Psoas muscle (tissue), 8 donors: Measurements from ENCODE around the gene XKR7. TPM values are rescaled to one million over a fixed set of nuclear protein-coding genes. Genes with fewer than 3 reads are reported as not detected.

Source experiments
- ATAC-seq, 4 donors: fragments of 200-7000 bp; cut with Tn5 transposase; one replicate each; pipeline ENCODE4 v1.9.1; 2020; ENCODE audit warnings: moderate library complexity in 3 of 4, mild to moderate bottlenecking in 2 of 4
- DNase-seq, 2 donors: peaks; one replicate each; pipeline ENCODE4 v3.0.0-alpha.2; 2020
- H3K27ac ChIP-seq: fragments of 200-600 bp; one replicate; pipeline ENCODE4 v1.8.0; 2022
- H3K27me3 ChIP-seq, 3 donors: fragments of 200-600 bp in 1 of 3; one replicate each; pipeline versions ENCODE4 v1.6.1 to v1.8.0; 2013 to 2022; ENCODE audit warnings: low read length in 2 of 3, mild to moderate bottlenecking in 2 of 3, moderate library complexity in 1 of 3; ENCODE audit not compliant: insufficient read depth in 3 of 3
- H3K36me3 ChIP-seq, 2 donors: fragments of 200-600 bp in 1 of 2; one replicate each; pipeline versions ENCODE4 v1.6.1 to v1.8.0; 2013 to 2022; ENCODE audit warnings: low read depth in 1 of 2, mild to moderate bottlenecking in 1 of 2, moderate library complexity in 1 of 2; ENCODE audit not compliant: insufficient read depth in 1 of 2
- H3K4me1 ChIP-seq: fragments of 200-600 bp; one replicate; pipeline ENCODE4 v1.8.0; 2022
- H3K4me3 ChIP-seq: fragments of 200-600 bp; one replicate; pipeline ENCODE4 v1.8.0; 2022; ENCODE audit warnings: mild to moderate bottlenecking
- H3K9me3 ChIP-seq: fragments of 200-600 bp; one replicate; pipeline ENCODE4 v1.8.0; 2022
- WGBS, 3 donors: extraction: QIAGEN DNeasy Blood & Tissue Kit; methylation state at CpG; one replicate each; pipeline versions ENCODE4 v1.1.6 to v1.1.7; 2013; 5-methylcytosine and 5-hydroxymethylcytosine counted together
- intact Hi-C, 2 donors: fragments of 100-400 bp; cut with DNase I; formaldehyde crosslinking; loops; one replicate each; pipeline versions ENCODE4 v1.11.0 to v1.14.2; 2022
- polyA plus RNA-seq, 3 donors: library from polyadenylated mRNA; stranded (reverse); fragments of 200-250 nt; gene quantifications; one replicate each; pipeline ENCODE4 v1.2.3, GENCODE V29; 2013
- total RNA-seq, 4 donors: library from RNA; stranded (reverse); fragmentation: NEBNext Ultra II Directional in 2 of 4; extraction: Animal tissue kit (Norgen Biotek cat#: 25700) in 2 of 4; gene quantifications; one replicate each; pipeline versions ENCODE4 v1.2.1 to v1.2.4, GENCODE V29; 2021 to 2023
- TF ChIP-seq, protein P1 (sequence below): fragments of 200-600 bp; IDR thresholded peaks from one replicate; pipeline ENCODE4 v1.8.0; 2022; ENCODE audit warnings: antibody characterized with exemption
- donor health status: healthy with polysubstance abuse.
- donor health status: DM: no; HTN: no; CAD: no; lungs with moderate emphysema.
- donor health status: Bipolar disorder and iron deficiency.
- donor health status: healthy.
- donor health status: DM: yes; HTN: yes; CAD: no.
- donor health status: DM: no; HTN: no; CAD: no.
- donor health status: DM: no; HTN: no; CAD: no.
- donor health status: DM: yes; HTN: yes; CAD: no.

The XKR7 gene
- total and polyA plus RNA-seq, 7 donors, result under 0.01 to 0.02 TPM; not detected in 5

DNA sequence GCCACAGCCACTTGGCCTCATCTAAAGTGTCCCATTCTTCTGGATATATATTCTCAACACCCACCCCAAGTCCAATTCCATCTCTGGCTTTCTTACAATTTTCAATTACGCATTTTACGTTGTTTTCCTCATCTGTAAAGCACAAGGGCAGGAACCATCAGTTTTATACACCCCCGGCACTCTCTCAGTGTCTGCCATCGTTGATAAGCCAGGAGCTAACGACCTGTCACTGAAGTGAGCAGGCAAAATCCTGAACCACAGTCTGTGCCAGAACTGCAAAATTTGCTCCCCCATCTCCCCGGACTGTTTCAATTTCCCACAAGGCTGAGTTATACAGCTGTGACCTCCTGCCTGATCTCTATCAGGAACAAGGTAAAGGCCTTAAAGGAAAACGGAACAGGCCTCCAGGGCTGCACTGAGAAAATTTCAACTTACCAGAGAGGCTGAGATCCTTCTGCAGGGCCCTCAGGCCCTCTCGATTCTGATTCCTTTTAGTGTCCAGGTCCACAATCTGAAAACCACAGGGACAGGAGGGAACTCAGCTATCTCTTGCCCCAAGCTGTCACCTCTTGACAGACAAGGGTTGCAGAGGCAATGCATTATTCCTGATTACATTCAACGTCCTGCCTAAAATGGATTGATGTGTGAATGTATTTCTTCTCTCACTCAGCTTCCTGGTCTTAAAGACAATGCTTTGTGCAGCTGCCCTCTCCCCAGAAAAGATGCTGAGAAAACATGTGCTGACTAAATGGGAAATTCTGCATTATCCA, 17.9 kb upstream of the XKR7 start:
- Histone ChIP-seq H3K27me3 (no peaks in the 10 kb centered on the region), H3K36me3 (peaks cover 7 to 54% of the 10 kb centered on the region in 2 donors), H3K4me3 (peak overlapping the region; percentile 95), H3K4me1 (peaks cover 11% of the 10 kb centered on the region), H3K9me3 (no peaks in the 10 kb centered on the region), H3K27ac (no peak overlapping the region)
- ATAC-seq, result no peak
- TF ChIP-seq, protein P1, sequence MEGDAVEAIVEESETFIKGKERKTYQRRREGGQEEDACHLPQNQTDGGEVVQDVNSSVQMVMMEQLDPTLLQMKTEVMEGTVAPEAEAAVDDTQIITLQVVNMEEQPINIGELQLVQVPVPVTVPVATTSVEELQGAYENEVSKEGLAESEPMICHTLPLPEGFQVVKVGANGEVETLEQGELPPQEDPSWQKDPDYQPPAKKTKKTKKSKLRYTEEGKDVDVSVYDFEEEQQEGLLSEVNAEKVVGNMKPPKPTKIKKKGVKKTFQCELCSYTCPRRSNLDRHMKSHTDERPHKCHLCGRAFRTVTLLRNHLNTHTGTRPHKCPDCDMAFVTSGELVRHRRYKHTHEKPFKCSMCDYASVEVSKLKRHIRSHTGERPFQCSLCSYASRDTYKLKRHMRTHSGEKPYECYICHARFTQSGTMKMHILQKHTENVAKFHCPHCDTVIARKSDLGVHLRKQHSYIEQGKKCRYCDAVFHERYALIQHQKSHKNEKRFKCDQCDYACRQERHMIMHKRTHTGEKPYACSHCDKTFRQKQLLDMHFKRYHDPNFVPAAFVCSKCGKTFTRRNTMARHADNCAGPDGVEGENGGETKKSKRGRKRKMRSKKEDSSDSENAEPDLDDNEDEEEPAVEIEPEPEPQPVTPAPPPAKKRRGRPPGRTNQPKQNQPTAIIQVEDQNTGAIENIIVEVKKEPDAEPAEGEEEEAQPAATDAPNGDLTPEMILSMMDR, result no peak
- no peak for DNase-seq
- WGBS, 3 donors, result 75 to 78% (median 77%) methylated on average over 9 of the region's 9 CpGs
- intact Hi-C loops, result loop anchor here in 1 of 2 donors (5.0 to 10.0 kb wide), 3 partner anchors 98 to 215 kb away; partner anchors contain the start of gene TPX2

DNA sequence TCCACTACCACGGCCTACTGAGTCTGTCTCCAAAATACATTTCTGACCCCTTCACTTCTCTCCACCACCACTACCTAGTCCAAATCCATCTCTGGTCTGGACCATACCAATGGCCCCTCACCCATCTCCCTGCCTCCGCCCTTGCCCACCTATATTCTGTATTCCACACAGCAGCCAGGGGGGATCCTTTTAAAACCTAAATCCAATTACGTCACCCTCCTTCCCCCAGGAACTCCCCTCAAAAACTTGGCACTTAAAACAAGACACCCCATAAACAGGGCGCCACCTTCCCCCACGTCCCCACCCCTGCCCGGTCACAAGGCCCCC, 16.8 kb upstream of the XKR7 start:
- TF ChIP-seq, protein P1, result no peak
- WGBS, 3 donors, result 1 to 6% (median 2%) methylated on average over 6 of the region's 6 CpGs
- H3K27me3 ChIP-seq, result peaks cover 0 to 5% (median 0%) of the 10 kb centered on the region in 3 donors
- no peaks in the 10 kb centered on the region for H3K9me3 ChIP-seq
- H3K27ac ChIP-seq, result peak overlapping the region; percentile 85
- intact Hi-C loops, result loop anchor here in 1 of 2 donors (5.0 kb wide), 2 partner anchors 99 to 129 kb away; no protein-coding TSS in a partner anchor
- peaks cover 6 to 43% of the 10 kb centered on the region in 2 donors for H3K36me3 ChIP-seq
- peak overlapping the region; percentile 95 for H3K4me3 ChIP-seq
- ATAC-seq (no peak), DNase-seq (no peak)
- H3K4me1 ChIP-seq, result peaks cover 11% of the 10 kb centered on the region

DNA sequence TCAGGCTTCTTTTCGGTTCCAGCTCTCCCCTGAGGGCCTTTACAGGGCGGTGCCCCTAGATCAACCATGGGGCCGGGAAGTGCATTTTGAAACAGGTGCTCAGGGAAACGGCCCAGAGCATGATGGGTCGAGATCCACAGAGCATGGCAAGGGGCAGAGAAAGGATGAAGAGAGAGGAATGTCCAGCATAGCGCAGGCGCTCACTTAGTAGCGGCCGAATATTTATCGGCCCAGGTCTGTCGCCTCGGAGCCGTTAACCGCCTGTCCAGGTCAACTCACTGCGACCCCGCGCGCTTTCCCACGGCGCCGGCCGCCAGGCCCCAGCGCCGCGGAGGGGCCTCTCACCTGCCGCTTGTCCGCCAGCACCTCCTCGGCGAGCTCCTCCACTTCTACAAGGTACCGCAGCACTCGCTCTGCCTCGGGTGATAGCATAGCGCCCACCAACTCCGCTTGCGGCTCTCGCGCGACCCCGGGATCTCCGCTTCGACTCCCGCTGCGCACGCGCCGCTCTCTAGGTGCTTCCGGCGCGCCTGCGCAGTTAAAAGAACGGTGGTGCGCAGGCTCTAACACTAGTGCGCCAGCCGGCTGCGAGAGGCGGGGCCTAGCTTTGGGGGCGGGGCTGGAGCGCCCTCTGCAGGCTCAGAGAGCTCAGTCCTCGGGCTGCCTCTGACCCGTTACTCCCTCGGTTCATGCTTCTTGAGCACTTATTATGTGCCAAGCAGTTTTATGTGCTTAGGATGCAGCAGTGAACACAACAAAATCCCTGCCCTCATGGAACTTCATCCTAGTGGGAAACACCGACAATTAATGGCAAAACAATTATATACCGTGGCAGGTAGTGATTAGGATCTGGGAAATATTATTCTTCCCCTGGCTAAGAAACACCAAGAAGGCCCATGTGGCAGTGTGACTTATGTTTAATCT, 16.2 kb upstream of the XKR7 start, which contains the start of gene PDRG1:
Gene PDRG1 (minus strand): TSS at position 517 of the 924 bp plus-strand sequence. CDS start 85 bp downstream, at position 432.
- Histone ChIP-seq H3K4me1 (peaks cover 11% of the 10 kb centered on the region), H3K9me3 (no peaks in the 10 kb centered on the region), H3K27me3 (peaks cover 0 to 11% (median 0%) of the 10 kb centered on the region in 3 donors), H3K4me3 (peak within 1 kb of the TSS; percentile 95), H3K36me3 (peaks cover 4 to 37% of the 10 kb centered on the region in 2 donors), H3K27ac (peak within 1 kb of the TSS; percentile 85)
- TF ChIP-seq, protein P1, result peak; percentile 92
- intact Hi-C loops, result loop anchor here (2.0 to 5.0 kb wide), 3 partner anchors 99 to 129 kb away; no protein-coding TSS in a partner anchor
- DNase-seq (peak; percentile 96 to 98), ATAC-seq (peak; percentile 98 to 100 (median 99))
- WGBS, 3 donors, result 0 to 1% (median 1%) methylated on average over 61 to 63 of the region's 63 CpGs

DNA sequence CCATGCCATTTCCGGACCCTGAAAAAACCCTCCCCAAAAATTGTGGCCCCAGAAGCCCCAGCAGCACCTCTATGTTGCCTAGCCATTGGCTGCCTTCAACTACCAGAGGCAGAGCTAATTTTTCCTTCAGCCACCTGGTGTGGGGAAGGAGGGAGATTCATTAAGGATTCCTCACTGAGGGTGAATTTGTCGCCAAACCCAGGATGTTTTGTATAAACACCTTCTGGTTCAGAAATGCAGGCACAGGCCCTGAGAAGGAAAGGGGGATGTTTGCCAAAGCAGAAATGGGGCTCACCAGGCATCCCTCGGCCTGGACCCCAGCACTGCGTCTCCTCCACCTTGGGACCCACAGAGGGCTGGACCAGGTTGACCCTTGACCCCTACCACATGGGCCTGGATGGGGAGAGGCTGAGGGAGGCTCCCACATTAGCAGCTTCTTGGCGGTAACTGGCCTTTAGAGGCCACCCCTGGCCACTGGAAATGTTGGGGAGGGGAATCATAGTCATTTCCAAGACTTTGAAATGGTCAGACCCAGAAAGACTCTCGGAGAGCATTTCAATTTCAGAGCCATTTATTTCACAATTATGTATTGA, 14.3 kb upstream of the XKR7 start:
- H3K9me3 ChIP-seq, result no peaks in the 10 kb centered on the region
- WGBS, 3 donors, result 73 to 83% (median 80%) methylated on average over 6 of the region's 6 CpGs
- H3K4me3 ChIP-seq, result no peak overlapping the region
- TF ChIP-seq, protein P1, result no peak
- peaks cover 11% of the 10 kb centered on the region for H3K4me1 ChIP-seq
- ATAC-seq, result no peak
- intact Hi-C loops, result loop anchor here (2.0 to 5.0 kb wide), 3 partner anchors 101 to 131 kb away; no protein-coding TSS in a partner anchor
- peaks cover 0 to 18% of the 10 kb centered on the region in 2 donors for H3K36me3 ChIP-seq
- H3K27ac ChIP-seq, result no peak overlapping the region
- peaks cover 0 to 13% (median 0%) of the 10 kb centered on the region in 3 donors for H3K27me3 ChIP-seq
- no peak for DNase-seq
